GM19240 (cell line): ENCODE measurements around the gene PPT2.
"Not testable (repeated sequence)": the region's sequence is repeated elsewhere in the genome, so short reads cannot be mapped to it uniquely, and the experiment has no call there.

Experiments
- DNase-seq: peaks from one replicate; pipeline ENCODE4 v3.0.0; 2011; ENCODE audit warnings: low spot score; ENCODE audit not compliant: insufficient read length

Gene PPT2

DNA sequence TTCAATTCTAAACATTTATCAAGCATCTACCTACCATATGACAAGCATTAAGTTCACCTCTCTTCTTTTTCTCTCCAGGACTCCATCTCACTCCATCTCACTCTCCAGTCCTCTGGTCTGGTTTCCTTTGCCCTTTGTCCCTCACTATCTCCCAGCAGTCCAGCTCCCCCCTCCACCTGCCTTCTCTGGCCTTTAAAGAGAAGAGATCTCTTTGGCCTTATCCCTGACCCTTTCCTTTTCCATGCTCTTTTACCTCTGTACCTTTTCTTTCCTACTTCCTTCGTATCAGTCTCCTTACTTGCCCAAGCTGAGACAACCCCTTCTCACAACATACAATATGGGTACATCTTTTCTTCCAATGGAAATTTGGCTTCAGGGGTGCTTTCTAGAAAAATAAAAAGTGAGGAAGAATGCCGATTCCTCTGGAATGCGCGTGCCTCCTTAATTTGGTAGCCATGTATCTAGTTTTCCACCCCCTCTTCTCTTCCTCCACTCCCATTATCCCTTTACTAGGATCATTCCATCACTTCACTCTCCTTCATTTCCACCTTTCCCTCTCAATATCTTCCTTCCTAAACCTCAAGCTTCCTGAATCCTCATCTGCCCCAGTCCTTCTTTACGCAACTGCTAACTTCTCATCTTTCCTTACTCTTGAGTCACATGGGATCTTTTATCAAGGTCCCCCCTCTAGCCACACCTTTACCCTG is 22.7 kb downstream of the PPT2 start:
- no peak for DNase-seq

DNA sequence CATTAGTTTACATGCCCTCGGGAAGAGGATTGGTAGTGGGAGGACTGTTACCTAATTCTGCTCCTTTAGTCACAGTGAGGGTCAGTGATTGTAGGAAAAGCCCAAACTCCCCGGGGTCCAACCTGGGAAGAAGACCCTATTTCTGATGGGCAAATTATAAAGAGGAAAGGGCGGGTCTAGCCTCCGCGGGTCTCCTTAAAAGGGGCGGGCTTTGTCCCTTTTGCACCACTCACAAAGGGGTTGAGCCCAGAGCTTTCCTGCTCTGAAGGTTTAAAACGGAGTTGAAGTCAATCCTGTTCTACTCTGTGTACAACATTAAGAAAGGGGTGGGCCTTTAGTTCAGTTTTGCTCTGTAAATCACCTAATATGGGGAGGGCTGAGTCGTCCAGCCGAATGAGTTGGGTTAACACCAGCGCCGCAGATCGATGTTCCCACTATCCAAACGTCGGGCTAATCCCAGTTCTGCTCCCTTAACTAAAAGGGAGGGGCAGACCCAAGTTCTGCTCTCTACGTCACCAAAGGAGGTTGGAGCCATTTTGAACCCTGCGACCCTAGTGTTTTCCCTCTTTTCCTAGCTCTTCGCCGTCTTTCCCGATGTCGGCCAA is 23.3 kb downstream of the PPT2 start:
- DNase-seq, result no peak

DNA sequence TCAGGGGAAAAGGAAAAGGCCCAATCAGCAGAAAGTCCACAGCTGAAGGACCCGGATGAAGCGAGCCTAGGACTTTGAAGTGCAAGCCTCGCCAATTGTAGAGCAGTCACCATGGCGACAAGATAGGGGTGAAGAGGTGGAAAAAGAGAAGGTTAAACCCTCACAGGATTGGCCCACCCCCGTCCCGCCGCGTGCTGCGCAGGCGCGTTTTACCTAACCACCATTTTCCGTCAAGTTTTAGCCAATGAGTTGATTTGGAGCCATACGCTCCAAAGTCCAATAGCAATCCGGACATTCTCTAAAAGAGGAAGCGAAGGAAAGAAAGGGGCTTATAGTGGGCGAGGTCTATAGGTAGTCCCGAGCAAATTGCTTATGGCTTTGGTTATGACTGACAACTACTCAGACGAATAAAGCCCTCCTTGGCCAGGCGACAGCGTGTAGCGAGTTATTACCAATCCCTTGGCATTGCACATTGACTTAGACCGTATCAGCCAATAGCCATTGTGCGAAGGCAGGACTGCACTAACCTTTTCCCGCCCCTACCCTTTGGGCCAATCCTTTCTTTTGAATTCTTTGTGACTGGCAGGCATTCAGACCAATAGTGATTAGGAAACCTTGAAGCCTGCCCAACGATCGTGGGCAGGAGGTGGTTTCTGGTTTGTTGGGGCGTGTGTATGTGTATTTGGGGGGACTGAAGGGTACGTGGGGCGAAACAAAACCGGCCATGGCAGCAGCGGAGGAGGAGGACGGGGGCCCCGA is 24.0 kb downstream of the PPT2 start, which contains the start of gene RNF5:
Gene RNF5, plus strand, starts transcription at position 618 of the 759 bp plus-strand sequence. Its CDS starts 107 bp downstream, at position 725.
- DNase-seq, result peak; percentile 90

DNA sequence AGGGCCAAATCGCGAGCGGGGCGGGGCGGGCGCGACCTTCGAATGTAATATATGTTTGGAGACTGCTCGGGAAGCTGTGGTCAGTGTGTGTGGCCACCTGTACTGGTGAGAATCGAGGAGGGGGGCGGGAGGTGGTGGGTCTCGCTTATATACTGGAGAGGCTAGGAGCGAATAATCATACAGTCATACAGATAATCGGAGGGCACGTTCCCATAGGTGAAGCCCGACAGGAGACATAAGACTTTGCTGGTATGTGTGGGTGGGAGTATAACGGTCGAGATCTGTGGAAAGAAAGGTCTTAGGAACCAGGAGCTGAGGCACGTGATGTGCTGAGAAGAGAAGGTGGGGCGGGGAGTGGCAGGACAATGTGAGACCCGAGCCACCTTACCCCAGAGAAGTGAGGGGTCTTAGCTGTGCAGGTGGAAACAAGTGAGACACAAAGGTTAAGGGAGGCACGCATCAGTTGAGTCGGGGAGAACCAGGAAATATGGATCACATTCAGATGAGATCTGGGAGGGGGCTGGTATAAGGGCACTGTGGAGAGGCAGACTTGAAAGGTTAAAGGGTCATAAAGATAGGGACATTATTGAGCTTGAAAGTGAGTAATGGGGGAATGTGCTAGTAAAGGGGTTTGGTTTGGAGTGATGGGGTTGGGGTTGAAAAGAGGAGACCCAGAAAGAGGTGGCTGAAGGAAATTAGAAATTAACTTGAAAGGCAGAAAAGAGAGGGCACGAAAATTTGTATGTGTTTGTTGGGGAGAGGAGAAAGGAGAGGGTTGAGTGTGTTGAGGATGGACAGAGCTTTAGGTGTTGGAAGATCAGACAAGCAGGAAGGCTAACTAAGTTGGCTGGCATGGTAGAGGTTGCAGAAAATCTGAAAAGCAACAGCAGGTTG is 24.9 kb downstream of the PPT2 start:
- DNase-seq, result no peak

DNA sequence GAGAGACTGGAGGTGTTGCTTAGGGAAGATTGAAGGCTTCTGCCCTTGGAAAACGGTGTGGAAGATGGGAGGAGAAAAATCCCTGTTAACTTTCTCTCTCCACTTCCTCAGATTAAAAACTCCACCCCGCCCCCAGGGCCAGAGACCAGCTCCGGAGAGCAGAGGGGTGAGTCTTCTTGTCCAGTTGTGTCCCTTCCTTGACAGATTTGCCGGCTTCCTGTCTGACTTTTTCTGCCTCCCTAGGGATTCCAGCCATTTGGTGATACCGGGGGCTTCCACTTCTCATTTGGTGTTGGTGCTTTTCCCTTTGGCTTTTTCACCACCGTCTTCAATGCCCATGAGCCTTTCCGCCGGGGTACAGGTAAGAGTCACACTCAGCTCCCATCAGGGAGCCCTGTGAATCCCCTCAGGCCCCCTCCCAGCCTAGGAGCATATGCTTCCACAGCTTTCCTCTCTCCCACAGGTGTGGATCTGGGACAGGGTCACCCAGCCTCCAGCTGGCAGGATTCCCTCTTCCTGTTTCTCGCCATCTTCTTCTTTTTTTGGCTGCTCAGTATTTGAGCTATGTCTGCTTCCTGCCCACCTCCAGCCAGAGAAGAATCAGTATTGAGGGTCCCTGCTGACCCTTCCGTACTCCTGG is 25.9 kb downstream of the PPT2 start:
- DNase-seq, result no peak

DNA sequence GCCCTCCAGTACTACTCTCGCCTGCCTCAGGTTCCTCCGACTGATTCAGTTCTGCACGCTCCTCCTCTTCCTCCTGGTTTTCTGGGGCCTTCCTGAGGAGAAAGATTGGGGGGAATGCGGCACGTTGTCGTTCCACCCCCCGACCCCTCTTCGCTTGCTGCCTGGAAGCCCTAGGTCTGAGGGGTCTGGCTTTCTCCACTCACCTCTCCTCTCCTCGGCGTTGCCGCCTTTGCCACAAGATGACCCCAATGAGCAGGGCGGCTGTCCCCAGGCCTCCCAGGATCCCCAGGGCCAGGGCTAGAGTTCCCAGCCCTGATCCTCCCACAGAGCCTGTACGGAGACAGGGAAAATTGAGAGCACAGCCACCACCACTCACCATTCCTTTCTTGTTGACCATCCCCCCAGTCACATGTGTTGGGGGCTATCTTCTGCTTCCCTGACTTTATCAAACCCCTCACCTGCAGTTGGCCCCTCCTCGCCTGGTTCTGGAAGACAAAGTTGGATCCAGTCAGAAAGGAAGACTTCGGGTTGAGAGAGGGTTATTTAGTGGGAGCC is 27.3 kb downstream of the PPT2 start:
- DNase-seq, result no peak

DNA sequence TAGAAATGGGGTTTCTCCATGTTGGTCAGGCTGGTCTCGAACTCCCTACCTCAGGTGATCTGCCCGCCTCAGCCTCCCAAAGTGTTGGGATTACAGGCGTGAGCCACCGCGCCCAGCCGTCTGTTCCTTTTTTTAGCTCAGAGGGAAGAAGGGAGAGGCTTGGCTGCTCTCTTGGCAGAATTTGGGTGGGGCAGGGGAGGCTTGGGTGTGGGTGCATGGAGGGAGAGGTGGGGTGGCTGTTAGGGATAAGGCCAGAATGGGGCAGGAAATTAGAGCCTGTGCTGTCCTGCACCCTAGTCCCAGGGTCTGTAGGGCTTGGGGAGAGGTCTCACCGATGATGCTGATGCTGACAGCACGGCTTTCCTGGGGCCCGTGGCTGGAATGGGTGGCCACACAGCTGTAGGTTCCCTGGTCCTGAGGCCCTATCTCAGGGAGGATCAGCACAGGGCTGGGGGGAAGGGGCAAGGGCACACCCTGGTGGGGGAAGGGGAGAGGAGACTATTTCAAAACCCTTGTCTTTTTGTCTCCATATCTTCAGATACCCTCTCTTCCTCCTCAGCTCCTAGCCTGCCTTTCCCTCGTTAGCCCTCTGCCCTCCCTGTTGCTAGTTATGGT is 28.1 kb downstream of the PPT2 start:
- DNase-seq, result no peak

DNA sequence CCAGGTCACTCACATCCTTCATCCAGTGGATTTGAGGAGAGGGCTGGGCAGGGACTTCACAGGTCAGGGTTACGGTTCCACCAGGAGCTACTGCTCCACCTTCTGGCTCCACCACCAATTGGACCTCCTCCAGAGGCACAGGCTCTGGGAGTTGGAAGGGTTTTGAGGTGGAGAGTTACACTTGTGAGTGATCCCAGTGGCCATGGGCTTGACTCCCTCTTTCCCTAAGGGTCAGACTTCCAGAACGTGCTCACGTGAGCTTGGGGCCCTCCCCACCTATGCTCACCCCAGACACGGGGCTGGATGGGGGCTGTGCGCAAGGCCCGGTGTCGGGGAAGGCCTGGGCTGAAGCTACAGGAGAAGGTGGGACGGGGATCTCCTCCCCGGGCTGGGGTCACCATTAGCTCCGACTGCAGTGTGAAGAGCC is 28.6 kb downstream of the PPT2 start:
- no peak for DNase-seq

DNA sequence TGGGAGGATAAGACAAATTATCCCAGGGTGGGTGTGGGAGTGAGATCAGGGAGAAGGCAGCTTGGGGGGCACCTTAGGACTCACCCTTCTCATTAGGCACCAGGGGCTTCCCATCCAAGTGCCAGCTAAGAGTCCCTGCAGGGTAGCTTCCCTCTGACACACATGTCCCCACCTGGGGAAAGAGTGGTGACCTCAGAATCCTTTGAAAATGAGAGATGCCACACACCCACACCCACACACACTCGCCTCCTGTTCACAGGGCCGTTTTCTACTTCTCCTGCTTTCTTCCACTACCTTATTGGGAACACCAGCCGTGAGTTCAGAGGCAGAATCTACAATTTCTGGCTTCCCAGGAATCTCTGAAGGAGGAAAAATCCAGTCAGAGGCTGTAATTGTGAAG is 29.1 kb downstream of the PPT2 start:
- no peak for DNase-seq

DNA sequence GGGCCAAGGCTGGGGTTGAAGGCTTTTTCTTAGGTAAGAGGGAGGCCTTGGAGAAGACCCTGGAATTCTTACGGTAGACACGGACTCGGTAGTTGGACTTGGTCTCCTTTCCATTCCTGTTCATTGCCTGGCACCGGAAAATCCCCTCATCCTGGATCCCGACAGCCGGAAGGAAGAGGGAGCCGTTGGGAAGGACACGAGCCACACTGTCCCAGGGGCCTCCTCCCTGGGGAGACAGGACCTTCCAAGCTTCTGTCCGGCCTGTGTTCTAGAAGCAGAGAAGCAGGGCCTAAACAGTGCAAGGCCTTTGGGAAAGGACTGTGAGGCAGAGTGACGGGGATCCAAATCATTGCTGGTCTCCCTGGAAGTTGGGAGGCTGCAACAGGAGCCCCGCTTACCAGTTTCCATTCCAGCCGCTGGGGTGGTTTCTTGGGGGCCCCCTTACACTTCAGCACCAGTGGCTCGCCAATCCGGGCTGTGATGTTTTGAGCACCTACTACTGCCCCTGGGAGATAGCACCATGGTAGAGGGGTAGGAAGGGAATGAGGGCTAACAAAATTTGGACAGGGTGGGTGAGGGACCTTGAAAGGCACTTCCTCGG is 29.6 kb downstream of the PPT2 start:
- no peak for DNase-seq

DNA sequence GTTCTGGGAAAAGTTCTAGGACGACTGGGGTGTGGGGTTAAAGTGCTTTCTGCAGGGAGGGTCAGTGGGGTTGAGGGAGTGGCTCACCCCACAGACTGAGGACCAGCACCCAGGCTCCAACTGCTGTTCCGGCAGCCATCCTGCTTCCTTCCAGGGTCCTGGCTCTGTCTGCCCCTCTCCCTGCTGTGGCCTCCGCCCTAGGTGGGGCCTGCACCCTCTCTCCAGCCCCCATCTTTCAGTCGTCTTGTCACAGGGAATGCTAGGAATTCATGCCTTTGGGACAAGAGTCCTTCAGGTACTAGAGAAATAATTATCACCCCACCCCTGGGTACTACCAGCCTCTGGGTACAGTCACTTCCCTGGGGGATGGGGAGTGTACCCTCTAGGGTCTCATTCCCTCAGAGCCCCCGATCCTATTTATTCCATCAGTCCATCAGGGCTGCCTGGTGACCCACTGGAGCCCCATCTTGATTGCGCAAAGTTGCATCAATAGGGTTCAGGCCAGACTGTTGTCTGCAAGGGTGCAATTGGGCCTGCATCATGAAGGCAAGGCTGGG is 30.2 kb downstream of the PPT2 start, which contains the start of gene AGER:
Gene AGER, minus strand, starts transcription at position 170 of the 557 bp plus-strand sequence. Its CDS starts 31 bp downstream, at position 139.
- no peak for DNase-seq

DNA sequence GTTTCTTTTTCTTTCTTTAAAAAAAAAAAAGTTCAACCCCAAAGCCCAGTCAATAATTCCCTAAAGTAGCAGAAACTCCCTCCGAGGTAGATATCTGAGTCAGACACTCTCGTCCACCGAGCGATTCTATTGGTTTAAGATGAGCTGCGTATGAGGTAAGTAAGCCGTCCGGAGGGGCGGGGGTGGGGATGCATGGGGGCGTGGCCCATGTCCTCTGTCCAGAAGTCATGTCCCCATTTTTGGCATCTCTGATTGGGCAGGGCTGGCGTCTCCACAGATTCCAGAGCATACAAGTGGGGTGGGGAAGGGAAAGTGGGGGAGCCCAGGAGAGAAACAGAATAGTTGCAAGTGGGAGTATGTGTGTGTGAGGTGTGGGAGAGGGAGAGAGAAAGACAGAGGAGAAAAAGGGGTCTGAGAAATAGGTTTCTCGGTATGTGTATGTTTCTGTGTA is 31.8 kb downstream of the PPT2 start:
- not testable (repeated sequence) for DNase-seq

DNA sequence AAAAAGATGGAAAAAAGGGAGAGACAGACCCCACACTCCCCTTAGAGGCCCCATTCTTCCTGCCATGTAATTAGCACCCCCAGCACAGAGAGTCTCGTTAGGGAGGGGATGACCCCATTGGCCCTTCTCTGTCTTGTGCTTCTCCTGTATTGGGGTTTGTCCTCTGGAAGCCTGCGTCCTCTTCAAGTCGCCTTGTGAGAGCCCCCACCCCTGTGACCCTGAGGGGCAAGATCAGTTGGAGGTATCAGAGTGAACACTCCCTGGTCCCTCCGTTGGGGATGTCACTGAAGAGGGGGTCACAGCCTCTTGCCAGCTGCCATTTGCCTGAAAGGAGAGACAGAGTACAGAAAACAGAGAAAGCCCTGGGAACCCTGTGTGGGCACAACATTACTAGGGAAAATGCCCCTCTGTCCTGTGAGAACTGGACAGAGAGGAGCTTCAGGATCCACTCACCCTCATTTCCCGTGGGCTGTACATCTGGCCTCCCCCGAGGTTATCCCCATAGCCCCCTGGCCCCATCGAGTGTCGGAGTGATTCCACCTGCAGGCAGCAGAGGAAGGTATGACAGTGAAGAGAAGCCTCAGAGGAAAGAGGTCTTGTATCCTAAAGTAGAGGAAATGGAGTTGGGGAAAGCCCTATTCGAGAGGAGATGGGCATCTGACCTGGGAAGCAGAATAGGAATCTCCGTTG is 32.4 kb downstream of the PPT2 start:
- not testable (repeated sequence) for DNase-seq

DNA sequence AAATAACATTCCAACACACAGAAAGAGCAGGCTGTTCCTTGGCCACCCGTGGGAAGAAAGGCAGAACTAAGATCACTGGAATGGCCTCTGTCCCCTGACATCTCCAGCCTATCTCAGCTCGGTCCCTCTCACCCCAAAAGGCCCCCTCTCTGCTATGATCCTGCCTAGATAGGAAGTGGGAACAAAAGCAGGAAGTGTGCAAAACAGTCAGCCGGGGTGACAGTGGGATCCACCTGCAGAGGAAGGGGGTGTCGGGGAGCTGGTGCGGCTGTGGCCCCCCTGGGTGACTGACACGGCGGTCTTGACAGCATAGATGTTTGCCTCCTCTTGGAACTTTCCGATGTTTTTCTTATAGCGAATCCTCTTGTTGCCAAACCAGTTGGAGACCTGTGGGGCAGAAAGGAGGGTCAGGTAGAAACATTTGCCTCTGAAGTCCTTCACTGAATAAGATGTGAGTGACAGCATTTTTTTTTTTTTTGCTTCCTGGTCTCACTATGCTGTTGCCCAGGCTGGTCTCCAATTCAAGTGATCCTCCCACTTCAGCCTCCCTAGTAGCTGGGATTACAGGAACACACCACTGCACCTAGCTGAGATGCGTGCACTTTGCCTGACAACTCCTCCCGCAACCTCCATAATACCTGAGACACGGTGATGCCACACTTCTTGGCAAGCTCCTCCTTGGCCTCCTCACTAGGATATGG is 33.2 kb downstream of the PPT2 start:
- no peak for DNase-seq

DNA sequence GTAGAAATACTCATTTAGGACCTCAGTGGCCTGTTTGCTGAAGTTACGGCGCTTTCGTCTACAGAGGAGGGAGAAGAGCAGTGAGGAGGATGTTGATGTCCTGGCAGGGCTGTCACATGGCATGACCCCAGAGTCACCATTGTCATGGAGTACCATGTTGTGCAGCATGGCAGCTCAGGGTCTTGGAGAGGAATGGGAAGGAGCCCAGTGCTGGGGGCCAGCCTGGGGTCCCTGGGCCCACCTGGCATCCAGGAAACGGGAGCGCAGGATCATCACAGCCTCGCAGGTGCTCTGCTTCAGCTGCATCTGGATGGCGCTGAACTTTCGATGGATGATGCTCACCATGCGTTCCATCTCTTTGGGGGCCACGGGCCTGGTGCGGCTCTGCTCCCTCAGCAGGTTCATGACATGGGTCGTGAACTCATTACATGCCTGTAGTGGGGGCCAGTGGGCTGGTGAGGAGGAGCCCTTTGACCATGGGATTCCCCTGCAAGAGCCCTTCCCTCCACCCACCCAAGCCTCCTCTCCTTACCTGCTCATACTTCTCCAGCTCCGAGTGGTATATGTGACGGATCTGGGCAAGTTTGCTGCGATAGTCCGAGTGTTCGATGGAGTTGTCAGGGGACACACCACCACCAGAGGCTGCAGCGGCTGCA is 33.9 kb downstream of the PPT2 start:
- not testable (repeated sequence) for DNase-seq

DNA sequence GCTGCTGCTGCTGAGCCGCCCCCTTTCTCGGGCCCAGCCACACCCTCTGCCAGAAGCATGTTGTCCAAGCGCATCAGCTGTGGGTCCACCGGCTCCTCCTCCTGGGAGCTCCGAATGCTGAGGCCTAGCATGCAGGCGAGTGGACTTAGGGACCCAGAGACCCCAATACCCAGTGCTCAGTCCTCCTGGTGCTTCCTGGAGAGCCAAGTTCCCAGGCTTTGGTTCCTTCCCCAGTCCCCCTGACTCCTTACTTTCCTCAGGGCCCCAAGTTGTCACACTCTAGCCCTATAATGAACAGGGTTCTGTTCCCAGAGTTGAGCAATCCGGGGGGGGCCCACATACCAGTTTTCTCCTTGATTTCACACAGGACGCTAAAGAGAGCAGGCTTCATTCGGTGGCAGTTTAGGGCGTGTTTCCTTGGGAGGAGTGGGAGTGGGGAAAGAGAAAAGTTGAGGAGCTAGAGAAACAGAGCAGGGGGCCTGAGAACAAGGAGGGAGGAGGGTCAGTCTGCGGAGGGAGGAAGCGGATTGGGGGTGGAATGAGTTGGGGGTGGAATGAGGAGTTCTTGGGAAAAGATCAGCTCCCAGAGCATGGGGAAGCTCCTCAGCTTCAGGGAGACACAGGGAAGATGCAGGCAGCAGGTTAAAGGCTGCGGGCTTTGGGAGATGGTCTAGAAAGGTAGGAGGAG is 34.6 kb downstream of the PPT2 start:
- no peak for DNase-seq
